Measurements from ENCODE around the gene OR5H6.
"Not testable (repeated sequence)": the region's sequence is repeated elsewhere in the genome, so short reads cannot be mapped to it uniquely, and the experiment has no call there.

Gene OR5H6

DNA sequence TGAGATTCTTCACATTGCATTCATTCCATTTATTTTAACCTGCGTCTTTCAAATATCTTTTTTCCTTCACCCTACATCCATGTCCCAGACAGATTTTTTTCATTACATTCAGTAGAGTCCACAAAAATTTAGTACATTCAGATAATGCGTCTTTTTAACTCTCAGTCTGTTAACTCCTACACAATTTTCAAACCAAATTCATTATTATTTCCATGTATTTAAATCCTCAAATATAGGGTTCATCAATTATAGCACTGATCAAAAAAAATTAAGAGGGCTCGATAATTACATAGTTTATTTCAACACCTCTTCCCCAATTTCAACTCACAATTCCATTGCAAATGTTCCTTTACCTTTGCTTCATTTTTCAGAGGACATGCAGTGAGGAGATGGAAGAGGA, at the start of gene OR5H6:
Gene OR5H6 (plus strand): TSS at position 301 of the 400 bp plus-strand sequence. CDS start 89 bp downstream, at position 390.
- no peak for DNase-seq

DNA sequence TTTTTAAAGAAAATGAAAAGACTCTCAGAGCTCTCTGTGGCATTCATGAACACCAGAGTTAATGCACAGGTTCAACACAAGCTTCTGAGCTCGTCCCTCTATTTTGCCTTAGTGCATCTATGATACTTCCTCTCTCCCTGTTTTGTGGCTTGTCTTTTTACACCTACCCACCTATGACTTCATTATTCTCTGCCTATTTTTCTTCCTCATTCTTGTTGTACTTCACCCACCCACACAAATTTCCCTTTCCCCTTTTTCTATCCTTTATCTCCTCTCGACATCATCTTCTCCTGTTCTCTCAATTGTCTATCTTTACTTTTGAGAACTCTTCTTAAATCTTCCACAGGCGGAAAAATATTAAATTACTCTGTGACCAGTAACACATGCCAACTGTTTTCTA, 49.0 kb upstream of the OR5H6 start:
- DNase-seq = no peak

DNA sequence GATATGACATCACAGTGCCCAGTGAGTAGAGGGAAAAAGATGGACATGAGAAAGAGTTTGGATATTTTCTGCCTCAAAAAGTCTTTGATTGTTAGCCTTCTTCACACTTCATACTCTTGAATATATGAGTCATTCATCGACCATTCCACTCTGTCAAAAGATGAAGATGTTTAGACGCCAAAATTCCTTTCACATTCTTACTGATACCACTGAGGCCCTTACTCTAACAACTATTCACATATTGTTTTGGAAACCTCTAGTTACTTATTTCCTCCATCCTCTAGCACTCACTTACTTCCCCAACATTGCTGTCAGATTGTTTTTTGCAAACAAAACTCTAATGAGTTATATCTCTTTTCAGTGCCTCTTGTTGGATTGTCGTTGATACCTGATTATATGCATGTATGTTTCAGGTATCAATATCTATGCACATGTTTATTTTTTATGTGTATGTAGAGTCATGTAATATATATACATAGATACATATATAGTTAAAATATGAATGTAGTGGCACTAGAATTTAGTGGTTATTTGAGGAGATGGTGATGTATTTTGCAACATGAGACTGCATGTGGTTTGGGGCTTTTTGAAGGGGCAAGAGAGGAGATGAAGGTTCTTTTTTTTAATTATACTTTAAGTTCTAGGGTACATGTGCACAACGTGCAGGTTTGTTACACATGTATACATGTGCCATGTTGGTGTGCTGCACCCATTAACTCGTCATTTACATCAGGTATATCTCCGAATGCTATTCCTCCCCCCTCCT, 40.0 kb upstream of the OR5H6 start:
- no peak for DNase-seq

DNA sequence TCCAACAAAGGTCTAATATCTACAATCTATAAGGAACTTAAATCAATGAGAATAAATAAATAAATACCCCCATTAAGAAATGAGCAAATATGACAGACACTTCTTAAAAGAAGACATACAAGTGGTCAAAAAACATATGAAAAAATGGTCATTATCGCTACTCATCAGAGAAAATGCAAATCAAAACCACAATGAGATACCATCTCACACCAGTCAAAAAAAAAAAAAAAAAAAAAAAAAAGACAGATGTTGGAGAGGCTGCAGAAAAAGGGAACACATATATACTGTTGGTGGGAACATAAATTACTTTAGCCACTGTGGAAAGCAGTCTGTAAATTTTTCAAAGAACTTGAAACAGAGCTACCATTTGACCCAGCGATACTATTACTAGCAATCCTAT, 31.6 kb upstream of the OR5H6 start:
- DNase-seq = no peak

DNA sequence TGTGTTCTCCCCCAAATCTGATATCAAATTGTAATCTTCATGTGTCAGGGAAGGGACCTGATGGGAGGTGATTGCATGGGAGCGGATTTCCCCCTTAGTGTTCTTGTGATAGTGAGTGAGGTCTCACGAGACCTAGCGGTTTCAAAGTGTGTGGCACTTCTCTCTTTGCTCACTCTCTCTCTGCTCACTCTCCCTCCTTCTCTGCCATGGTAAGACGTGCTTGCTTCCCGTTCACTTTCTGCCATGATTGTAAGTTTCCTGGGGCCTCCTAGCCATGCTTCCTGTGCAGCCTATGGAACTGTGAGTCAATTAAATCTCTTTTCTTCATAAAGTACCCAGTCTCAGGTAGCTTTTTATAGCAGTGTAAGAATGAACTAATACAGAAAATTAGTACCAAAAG, 30.6 kb upstream of the OR5H6 start:
- DNase-seq = no peak

DNA sequence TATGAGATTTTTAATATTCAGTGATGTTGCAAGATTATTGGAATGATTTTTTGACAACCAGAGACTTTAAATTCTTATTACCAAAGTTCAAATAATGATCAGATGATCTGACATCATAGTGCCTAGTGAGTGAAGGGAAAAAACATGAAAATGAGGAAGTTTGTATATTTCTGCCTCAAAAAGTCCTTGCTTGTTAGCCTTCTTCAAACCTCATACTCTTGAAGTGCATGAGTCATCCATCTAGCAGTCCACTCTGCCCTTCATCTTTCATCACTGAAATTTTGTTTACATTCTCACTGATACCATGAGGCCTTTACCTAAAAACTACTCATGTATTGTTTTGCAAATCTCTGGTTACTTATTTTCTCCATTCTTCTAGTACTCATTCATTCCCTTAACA, 23.9 kb upstream of the OR5H6 start:
- no peak for DNase-seq

DNA sequence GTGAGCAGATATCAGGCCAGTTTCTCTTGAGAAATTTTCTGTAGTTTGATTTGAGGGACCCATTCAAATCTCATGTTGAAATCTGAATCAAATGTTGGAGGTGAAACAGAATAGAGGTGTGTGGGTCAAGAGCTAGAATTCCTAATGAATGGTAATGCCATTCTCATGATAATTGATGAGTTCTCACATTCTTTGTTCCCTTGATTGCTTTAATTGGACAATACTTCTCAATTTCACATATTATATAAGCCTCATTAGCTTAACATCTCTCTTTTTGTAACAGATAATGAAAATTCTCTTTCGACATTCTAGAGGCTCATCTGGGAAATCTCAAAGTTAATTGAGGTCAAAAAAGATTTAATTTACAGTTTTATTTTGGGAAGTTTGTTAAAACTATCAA, 21.9 kb upstream of the OR5H6 start:
- DNase-seq = no peak

DNA sequence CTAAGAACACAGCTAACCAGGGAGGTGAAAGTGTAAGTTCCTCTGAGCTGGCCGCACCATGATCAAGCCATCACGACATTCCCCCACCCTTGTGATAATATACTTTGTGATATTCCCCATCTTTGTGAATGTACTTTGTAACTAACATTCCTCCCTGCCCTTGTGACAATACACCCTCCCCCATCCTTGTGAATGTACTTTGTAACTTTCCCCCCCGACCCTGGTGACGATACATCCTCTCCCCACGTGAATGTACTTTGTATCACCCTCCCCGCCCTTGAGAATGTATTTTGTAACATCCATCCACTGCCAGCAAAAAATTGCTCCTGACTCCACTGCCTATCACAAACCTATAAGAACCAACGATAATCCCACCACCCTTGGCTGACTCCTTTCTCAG, 20.2 kb upstream of the OR5H6 start:
- DNase-seq = no peak

DNA sequence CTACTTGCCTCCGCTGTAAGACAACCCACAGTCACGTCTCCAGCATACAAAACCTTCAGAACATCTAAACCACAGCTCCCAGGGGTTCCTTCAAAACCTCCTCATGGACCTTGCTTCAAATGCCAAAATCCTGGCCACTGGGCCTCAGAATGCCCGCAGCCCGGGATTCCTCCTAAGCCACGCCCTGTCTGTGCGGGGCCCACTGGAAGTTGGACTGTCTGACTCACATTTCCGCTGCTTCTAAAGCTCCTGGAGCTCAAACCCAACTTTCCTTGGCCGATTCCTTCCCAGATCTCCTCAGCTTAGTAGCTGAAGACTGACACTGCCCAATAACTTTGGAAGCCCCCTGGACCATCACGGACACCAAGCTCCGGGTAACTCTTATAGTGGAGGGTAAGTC, 17.9 kb upstream of the OR5H6 start:
- no peak for DNase-seq

DNA sequence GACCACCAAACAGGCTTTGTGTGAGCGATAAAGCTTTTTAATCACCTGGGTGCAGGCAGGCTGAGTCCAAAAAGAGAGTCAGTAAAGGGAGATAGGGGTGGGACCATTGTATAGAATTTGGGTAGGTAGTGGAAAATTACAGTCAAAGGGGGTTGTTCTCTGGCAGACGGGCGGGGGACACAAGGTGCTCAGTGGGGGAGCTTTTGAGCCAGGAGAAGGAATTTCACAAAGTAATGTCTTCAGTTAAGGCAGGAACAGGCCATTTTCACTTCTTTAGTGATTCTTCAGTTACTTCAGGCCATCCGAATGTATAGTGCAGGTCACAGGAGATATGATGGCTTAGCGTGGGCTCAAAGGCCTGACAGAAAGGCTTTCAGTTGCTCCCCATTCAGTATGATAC, 8.0 kb upstream of the OR5H6 start:
- DNase-seq = not testable (repeated sequence)

DNA sequence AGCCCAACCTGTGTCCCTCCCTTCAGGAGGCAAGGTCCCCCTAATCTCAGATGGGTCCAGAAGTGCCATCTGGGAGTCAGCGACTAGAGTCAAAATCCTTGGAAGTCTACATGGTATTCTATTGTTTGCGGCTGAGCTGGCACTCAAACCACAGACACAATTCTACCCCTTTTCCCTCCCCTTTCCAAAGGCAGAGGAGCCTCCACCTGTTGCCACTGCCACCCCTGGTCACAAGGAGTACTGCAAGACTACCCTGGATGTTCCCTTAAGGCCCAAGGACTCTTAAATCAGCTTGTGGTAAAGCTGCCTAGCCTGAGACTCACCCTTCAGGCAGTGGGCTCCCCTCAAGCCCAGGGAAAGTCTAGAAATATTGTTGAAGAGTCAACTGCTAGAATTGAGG, 4.3 kb upstream of the OR5H6 start:
- DNase-seq = no peak

DNA sequence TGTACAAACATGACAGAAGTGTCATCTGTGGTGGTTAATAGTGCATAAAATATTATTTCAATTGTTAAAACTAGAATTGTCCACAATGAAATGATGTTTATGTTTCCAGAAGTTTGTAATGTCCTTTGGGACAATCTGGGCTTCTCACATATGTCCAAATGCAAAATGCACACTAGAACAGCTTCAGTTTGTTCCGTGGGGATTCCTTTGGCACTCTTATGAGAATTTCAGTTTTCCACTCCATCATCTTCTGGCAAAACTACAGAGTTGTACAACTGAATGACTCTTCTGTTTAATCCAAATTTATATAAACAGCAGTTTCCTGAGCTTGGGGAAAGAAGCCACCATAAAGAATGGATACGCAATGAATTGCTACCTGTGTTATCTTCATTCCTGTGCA, 2.0 kb upstream of the OR5H6 start:
- no peak for DNase-seq

DNA sequence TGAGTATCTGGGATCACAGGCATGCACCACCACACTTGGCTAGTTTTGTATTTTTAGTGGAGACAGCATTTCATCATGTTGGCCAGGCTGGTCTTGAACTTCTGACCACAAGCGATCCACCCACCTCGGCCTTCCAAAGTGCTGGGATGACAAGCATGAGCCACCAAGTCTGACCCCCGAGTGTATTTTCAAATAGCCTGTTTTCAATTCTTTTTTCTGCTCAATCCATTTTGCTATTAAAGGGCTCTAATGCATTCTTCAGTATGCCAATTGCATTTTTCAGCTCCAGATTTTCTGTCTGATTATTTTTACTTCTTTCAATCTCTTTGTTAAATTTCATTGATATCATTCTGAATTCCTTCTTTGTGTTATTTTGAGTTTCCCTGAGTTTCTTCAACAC, 5.8 kb downstream of the OR5H6 start:
- DNase-seq = no peak

DNA sequence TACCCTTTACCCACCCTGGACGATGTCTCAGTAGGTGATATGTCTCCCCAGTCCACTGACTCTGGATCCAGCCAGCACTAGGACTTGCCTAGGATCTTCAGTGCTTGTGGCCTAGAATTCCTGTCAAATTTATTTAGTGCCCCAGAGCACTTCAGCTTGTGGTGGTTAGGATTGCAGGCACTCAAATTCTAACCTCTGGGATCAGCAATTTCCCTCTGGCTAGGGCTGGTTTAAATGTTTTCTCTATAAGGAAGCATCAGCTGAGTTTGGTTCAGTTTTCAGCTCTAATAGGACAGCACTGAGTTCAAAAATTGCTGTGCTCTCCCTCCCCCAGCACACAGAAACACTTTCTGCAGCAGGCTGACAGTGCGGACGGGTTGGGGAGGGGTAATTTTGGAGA, 8.1 kb downstream of the OR5H6 start:
- no peak for DNase-seq

DNA sequence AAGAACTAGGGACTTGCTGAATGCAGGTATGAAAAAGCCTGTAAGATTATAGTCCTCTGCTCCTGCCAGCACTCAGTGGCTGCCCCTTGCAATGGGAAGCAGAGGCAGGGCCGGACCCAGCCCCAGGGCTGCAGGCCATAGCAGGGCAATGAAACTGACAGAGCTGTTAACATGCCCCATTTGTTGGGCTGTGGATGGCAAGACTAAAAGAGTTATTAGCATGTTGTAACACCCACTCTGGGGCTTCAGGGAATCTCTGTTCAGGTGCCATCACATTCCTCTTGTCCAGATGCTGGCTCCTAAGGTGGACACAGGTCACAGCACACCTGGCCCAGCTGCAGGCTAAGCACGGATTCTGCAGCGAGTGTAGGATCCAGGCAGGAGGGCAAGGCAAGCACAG, 10.9 kb downstream of the OR5H6 start:
- DNase-seq = no peak

DNA sequence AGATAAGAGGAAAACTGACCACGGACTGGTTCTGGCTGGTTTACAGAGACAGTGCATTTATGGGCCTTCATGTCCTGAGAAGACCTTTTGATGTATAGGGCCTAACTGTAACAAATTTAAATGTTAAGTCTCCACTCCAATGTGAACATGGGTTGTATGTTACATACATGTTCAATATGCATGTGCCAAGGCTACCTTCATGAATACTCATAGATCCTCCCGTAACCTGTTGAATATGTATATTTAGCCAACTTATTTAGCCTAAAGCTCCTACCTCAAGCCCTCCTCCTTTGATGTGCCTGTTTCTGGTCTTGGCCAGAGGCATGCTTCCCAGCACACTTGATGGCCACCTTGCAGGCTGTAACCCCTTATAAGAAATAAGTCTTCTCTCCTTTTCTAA, 18.2 kb downstream of the OR5H6 start, which contains the start of gene OR5H2:
Gene OR5H2 (plus strand): TSS at position 301 of the 400 bp plus-strand sequence. CDS start 398 bp downstream, outside the sequence.
- DNase-seq = no peak

DNA sequence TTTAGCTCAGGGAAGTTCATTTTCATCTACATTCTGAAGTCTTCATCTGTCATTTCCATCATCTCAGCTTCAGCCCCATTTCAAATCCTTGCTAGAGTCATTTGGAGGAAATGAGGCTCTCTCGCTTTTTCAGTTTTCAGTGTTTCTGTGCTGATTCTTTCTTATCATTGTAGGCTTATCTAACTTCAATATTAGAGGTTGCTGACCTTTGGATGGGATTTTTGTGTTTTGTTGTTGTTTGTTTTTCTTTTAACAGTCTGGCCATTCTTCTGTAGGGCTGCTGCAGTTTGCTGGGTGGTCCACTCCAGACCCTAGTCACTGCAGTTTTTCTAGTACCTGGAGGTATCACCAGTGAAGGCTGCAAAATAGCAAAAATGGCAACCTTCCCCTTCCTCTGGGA, 26.9 kb downstream of the OR5H6 start:
- DNase-seq = no peak

DNA sequence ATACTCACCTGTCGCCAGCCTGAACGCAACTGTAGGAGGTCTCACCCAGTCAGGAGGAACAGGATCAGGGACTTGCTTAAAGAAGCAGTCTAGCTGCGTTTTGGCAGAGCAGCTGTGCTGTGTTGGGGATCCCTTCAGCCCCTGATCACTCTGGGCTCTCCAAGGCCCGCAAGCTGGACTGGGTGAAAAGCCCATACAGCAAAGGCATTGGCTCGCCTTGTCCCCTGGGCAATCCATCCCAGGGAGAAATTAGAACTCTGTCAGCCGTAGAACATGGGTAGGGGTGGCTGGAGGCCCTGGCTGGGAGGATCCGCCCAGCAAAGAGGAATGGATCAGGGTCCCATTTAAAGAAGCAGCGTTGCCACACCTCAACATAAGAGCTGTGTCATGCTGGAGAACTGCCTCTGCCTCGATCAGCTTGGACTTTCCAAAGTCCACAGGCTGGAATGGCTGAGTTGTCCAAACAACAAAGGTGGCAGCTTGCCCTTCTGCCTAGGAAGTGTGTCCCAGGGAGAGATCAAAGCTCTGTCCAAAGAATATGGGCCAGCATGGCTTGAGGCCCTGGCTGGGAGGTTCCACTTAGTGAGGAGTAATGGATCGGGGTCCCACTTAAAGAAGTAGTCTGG, 27.4 kb downstream of the OR5H6 start:
- no peak for DNase-seq
